ENCODE results near the gene ZFR.
"Not testable (repeated sequence)": the region's sequence is repeated elsewhere in the genome, so short reads cannot be mapped to it uniquely, and the experiment has no call there.

Gene ZFR

DNA sequence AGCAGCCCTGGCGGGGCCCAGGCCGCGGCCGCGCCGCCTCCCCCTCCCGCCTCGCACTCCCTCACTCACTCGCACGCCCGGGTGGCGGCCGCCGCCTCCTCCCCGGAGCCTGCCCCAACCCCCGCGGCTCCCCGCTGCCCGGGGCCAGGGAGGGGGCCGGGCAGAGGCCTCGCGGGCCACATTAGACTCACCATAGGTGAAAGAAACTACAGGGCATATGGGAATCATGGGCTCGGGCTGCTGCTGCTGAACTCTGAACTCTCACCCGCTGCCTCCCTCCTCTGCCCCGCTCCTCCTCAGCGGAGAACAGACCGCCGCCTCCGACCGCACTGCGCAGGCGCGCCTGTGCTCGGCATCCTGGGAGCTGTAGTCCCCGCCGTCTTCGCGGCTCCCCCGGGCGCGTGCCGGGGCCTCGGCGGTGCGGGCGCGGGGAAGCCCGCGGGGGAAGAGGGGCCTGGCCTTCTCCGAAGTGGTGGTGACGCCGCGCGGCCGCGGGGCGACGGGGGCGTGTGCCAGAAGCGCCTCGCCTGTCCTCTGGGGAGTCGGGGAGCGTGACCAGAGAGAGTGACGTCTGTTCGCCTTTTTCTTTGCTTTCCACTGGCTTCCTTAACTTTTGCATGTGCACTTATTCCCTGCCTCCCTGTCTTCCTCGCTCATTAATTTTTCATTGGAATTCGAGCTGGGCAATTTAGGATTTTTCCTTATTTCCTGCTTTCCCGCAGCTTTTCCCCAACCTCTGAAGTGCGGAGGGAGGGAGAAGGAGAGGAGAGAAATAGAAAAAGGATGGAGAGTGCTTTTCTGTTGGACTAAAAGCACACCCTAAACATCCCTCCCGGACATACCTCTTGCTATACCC lies at the start of gene ZFR:
TSS of gene ZFR (minus strand) at position 310 of the 856 bp plus-strand sequence. CDS start at position 228, 82 bp downstream.
- DNase-seq (ENCODE audit: low read depth) = peak; percentile 90

DNA sequence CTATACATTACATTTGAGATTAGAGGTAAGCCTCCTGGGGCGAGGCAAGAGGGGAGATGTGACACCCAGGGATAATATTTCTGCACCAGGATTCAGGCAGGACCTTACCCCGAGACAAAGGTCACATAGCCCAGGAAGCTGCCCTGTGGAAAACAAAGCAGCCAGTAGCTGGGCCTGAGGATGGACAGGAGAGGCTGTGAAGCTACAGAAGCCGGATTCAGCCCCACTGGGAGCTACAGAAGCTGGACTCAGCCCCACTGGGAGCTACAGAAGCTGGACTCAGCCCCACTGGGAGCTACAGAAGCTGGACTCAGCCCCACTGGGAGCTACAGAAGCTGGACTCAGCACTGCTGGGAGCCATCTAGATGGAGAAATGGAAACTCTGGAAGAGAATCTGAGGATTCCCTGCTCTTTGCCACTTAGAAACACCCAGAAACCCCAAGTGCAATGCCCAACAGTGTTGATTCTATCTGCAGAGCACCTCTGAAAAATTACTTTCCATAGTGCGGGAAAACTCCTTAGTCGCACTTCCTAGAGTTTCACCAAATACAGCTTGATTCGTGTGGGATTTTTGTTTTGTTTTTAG lies 46.5 kb upstream of the ZFR start:
- no peak for DNase-seq (ENCODE audit: low read depth)

DNA sequence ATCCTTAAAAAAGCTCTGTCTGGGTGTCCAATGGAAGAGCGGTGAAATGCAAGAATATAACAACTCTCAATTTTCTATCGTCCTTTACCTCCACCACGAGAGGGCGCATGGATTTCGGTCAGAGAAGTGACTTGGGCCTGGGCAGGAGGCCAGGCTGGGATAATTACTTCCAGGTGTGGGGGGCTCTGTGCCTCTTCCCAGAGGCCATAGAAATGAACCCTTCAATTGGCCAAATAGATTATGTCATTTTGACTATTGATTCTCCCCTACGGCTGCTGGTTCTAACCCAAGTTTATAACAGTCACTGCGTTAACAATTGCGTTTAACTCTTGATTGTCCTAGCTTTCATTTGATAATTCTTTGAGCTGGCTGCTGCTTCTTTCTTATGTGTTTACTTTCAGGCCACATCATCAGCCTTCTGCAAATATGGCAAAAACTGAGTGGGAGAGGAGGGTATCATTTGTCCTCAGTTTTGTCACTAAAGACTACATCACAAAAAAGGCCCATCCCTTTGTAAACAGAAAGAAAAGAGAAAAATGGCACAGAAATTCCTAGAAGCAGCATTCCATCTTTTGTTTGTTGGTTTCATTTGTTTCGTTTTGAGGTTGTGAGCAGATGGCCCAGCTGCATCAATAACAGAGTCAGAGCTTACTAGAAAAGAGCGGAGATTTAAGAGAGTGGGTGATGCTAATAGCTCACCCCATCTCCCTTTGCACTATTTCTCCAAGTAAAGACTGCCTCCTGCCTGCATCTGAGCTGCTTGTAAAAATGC lies 45.4 kb upstream of the ZFR start:
- DNase-seq (ENCODE audit: low read depth) = peak; percentile 39

DNA sequence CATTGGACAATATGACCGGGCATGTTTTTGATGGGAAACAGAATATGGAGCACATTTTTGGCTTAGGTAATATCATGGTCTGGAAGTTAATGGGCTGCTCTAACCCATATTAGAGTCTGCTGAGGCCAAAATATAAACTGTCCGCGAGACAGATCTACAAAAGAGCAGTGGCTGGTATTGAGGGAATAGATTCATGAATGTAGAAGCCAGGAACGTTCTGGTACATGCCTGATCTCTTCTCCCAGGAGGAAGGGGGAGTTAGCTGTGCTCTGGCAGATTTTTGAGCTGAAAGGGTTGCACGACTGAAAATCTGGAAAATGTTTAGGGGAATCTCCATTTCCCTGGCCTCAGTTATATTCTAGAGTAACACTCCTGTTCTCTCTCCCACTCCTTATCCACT lies 42.9 kb upstream of the ZFR start:
- no peak for DNase-seq (ENCODE audit: low read depth)

DNA sequence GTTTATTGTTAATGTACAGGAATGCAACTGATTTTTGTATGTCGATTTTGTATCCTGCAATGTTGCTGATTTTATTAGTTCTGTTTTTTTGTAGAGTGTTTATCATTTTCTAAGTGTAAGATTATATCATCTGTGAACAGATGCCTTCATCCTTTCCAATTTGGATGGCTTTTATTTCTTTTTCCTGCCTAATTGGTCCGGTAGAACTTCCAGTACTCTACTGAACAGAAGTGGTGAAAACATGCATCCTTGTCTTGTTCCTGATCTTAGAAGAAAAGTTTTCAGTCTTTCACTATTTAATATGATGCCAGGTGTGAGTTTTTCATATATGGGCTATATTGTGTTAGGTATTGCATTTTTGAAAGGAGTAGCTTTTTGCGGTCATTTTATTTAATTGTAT lies 42.5 kb upstream of the ZFR start:
- DNase-seq (ENCODE audit: low read depth) = no peak

DNA sequence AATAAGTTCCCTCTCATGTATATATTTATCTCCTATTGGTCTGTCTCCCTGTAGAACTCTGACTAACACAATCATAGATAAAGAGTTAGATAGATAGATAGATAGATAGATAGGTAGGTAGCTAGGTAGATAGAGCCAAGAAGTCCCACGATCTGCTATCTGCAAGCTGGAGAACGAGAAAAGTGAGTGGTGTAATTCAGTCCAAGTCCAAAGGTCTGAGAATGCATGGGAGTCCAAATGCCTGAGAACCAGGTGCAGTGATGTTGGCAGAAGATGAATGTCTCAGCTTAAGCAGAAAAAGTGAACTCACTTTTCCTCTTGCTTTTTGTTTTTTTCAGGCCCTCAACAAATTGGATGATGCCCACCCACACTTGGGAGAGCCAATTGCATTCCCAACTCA lies 37.7 kb upstream of the ZFR start:
- DNase-seq (ENCODE audit: low read depth) = no peak

DNA sequence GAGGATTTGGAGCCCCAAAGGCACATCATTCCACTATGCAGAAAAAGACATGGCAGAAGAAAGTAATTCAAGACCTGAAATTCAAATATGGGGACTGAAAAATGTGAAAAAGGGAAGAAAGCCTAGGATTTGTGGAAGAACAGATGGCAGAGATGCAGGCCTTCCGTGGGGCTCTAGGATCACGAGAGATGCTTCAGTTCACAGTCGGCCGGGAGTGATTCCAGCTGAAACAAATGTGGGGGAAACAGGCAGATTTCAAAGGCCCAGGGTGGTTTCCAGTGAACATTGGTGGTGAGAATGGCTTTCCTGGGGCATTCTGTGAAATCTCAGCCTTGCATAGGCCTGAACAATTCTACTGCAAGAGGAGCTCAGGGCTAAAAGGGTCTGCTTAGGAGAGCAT lies 34.6 kb upstream of the ZFR start:
- no peak for DNase-seq (ENCODE audit: low read depth)

DNA sequence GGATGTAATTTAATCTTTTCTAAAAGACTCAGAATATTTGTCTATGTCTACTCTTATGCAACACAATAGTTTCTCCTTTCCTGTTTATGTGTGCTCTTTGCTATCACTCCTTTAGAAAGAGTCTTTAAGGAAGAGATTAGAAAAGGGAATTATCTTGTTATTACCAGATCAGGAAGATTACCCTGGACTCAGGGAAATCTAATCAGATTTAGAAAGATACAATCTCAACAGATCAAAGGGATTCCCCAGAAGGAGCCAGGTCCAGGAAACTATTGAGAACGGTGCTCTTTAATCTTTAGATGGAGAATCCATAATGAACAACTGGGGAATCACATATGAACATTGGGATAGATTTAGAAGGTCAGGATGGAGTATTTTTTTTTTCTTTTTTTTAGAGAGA lies 32.4 kb upstream of the ZFR start:
- DNase-seq (ENCODE audit: low read depth) = no peak

DNA sequence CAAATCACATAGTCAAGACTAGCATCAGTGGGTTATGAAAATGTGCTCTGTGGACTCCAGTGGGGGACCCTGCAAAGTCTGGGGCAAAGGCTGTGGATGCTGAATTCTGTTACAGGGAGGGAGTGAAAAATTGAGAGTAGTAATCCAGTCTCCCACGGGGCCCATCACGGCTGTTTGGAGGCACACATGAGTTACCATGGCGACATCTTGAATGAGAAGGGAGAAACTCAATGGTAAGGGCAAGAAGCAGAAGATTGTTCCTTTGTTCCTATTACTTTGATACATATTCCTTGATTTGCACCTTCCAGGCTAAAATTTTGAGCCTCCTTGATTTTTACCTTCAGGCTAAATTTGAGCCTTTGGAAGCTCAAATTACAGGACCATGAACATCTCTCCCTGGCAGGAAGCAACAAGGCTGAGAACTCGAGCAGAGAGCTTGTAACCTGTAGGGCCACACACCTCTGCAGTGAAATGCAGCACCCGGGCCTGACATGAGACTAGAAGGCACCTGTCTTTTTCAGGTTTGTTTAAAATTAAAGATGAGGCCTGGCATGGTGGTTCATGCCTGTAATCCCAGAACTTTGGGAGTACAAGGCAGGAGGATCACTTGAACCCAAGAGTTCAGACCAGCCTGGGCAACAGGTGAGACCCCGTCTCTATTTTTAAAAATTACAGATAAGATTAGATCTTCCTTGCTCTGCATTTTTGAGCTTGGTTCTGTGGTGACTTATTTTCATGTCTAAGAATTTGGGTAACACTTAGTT lies 31.0 kb upstream of the ZFR start:
- DNase-seq (ENCODE audit: low read depth) = no peak

DNA sequence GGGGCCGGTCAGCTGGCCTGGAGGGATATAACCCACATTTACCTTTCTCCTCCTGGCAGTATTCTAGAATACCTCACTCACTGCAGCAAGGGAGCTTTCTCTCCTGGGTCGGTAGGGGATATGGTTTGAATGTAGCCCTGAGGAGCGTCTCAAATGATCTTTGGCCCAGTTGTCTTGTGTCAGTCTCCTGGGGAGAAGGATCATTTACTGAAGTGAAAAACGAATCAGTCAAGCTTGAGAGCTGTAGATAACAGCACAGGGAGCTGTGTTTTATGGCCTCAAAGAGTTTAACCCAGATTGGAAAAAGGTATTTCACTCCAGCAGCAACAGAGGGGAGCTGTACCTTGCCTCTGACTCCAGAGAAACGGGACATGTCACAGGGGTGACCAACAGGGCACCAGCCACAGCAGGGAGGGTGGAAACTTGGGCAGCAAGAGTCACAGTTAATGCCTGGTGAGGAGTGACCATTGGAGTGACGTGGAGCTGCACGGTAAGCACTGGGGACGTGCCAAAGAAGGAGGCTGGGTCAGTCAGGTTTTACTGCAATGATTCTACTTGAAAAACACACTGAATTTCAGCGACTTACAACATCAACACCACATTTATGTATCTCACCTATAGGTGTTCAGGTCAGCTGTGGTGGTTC lies 29.8 kb upstream of the ZFR start:
- no peak for DNase-seq (ENCODE audit: low read depth)

DNA sequence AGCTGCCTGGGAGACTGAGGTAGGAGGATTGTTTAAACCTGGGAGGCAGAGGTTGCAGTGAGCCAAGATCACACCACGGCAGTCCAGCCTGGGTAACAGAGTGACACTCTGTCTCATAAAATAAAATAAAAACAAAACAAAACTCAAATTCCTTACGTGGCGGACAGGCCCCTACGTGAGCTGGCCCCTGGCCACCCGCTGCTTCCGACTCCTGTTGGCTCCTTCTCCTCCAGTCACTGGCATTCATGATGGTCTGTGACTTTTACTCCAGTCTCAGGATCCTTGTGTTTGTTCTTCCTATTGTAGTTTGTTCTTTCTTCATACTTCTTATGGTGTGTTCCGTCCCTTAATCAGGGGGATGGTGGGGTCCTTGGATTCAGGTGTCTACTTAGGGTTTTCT lies 28.5 kb upstream of the ZFR start:
- DNase-seq (ENCODE audit: low read depth) = no peak

DNA sequence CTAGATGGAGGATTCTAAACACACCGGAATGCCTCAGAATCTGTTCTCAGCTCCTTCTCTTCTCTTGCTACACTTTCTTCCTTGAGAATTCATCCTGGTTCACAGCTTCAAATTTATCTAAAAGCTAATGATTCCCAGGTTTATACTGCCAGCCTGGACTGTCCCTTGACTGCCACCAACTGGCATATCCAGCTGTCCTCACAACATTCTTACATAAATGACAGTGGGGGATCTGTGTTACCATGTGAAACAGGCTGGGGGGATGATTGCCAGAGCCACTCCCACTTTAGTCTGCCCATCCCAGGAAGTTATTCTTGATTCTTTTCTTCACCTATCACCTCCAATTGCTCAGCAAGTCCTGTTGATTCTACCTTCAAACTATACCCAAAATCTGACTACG lies 27.2 kb upstream of the ZFR start:
- no peak for DNase-seq (ENCODE audit: low read depth)

DNA sequence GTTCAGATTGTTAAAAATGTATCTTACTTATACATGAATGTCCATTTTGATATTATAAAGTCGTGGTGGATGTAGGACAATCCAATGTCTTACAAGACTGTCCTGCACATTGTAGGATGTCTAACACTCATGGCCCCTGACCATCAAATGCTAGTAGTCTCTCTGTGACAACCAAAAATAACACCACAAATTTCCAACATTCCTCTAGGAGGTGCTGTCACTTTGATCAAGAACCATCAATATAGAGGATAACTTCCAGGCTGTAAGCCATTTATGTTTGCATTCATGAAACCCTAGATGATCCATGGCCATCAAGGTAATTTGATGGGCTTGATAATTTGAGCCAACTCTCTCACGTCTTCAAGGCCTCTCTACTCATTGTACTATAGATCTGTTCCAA lies 20.5 kb upstream of the ZFR start:
- no peak for DNase-seq (ENCODE audit: low read depth)

DNA sequence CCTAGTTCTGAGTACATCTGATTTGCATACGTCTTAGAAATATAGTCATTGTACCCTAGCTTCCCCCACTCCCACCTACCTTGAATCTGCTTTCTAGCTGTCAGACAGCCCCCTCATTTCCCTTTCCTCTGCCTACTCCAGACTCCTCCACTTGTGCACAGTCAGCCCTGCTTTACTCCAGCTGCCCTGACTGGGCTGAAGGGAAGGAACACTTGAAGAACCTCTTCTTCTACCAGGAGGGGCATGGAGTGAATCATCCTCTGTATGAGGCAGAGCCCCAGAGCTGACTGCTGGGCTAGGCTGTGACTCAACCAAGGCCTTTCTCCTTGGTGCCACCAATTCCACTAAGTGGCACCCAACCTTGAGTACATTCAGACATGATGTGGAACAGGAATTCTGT lies 18.1 kb upstream of the ZFR start:
- no peak for DNase-seq (ENCODE audit: low read depth)

DNA sequence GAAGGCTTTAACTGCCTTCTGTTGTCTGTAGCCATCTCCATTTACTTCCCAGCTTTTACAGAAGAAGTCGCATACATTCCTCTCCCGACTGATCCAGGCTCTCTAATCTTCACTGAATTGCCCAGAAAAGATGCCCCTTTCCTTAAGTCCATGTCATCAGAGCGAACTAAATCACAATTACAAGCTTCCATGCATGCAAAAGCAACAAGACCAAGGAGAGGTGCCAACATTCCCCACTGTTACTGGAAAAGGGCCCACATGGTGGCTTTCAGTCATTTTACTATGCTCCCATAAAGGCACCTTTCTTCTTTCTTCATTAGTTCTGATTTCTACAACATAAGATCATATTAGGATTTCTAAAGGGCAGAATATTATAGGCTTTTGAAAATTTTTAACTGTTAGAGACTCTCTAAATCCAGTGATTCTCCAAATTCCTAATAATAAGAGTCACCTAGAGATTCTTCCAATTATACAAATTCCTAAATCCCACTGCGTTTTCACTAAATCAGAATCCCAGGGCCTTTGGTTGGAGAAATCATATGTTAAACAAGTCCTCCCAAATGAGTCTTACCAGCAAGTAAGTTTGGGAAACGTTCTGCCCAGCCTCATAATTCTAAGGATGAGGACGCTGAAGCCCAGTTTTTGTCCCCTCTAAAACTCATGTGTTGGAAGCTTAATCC lies 17.0 kb upstream of the ZFR start:
- DNase-seq (ENCODE audit: low read depth) = no peak

DNA sequence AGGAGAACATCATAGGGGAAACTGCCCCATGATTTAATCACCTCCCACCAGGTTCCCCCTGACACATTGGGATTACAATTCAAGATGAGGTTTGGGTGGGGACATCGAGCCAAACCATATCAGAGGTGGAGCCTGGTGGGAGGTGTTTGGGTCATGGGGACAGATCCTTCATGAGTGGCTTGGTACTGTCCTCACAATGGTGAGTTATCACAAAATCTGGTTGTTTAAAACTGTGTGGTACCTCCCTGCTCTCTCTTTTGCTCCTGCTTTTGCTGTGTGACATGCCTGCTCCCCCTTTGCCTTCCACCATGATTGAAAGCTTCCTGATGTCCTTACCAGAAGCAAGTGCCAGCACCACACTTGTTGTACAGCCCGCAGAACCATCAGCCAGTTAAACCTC lies 16.2 kb upstream of the ZFR start:
- no peak for DNase-seq (ENCODE audit: low read depth)

DNA sequence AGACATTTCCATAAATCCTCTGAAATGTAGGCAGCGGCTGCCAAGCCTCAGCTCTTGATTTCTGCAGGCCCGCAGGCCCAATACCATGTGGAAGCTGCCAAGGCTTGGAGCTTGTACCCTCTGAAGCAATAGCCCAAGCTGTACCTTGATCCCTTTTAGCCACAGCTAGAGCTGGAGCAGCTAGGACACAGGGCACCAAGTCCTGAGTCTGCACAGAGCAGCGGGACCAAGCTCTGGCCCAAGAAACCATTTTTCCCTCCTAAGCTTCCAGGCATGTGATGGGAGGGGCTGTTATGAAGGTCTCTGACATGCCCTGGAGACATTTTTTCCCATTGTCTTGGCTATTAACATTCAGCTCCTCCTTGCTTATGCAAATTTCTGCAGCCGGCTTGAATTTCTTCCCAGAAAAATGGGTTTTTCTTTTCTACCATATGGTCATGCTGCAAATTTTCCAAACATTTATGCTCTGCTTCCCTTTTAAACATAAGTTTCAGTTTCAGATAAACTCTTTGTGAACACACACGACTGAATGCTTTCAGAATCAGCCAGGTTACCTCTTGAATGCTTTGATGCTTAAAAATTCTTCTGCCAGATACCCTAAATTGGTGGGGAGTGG lies 14.4 kb upstream of the ZFR start:
- DNase-seq (ENCODE audit: low read depth) = no peak

DNA sequence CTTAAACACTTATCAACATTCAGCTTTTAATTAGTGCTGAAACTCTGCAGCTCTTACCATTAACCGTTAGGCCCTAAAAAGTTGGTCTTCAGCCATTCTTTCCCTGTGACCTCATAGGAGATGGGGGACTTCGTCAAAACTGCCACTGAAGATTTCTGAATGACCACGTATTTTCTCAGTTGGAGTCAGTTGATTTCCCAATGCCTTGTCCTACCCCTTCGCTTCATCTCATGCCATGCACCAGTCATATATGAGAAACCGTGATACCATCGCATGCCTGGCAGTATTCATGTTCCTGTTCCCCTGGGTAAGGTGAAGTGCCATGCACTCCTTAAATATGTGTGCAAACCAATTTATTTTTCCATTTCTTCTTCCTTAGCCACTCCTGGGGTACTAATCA lies 10.8 kb upstream of the ZFR start:
- no peak for DNase-seq (ENCODE audit: low read depth)

DNA sequence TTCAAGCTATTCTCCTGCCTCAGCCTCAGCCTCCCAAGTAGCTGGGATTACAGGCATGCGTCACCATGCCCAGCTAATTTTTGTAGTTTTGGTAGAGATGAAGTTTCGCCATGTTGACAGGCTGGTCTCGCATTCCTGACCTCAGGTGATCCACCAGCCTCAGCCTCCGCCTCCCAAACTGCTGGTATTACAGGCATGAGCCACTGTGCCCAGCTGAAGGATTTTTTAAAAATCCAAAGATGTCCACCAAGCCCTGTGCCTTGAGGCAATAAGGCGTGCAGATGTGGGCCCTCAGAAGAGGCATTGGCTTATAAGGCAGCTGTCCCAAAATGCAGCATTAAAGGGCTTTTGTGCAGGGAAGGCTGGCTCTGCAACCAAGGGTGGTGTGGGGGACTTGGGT lies 10.3 kb upstream of the ZFR start:
- DNase-seq (ENCODE audit: low read depth) = no peak

DNA sequence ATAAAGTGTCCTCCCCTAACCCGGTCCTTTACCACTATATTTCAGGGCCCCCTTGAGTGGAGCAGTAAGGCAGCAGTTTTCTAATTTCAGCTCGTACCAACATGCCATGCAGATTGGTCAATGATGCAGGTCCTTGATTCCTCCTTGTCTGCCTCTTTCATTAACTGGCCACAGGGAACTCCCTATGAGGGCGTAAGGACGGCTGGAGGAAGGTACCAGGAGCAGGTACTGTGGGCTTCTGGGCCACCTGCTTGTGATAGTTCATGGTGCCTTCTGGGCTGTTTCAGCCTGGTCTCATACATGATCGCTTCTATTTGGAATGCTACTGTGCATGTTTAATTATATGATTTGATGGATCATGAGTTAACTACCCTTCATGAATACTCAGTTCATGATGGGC lies 9.4 kb upstream of the ZFR start:
- no peak for DNase-seq (ENCODE audit: low read depth)

DNA sequence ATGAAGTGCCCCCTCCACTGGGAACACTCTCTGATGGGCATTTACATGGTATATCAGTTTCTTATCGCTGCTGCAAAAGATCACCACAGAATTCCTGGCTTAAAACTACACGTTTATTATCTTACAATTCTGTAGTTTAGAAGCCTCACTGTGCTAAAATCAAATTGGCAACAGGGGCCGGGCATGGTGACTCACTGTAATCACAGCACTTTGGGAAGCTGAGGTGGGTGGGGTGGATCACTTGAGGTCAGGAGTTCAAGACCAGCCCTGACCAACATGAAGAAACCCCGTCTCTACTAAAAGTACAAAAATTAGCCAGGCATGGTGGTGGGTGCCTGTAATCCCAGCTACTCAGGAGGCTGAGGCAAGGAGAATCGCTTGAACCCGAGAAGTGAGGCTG lies 7.8 kb upstream of the ZFR start:
- not testable (repeated sequence) for DNase-seq (ENCODE audit: low read depth)

Measured in T-helper 22 cell (primary cell).